Endothelial cell (in vitro differentiated cells): ENCODE data around the gene FOXN1. TPM values are rescaled to one million over a fixed set of nuclear protein-coding genes. Genes with fewer than 3 reads are reported as not detected.

Source experiments
- DNase-seq: peaks from one replicate; pipeline ENCODE4 v3.0.0; 2021; ENCODE audit warnings: low spot score
- H3K27ac Mint-ChIP-seq: one replicate; pipeline ENCODE4 v1.8.0; 2021; ENCODE audit warnings: mixed read lengths, inconsistent platforms; ENCODE audit not compliant: unreplicated experiment
- H3K27me3 Mint-ChIP-seq: one replicate; pipeline ENCODE4 v1.8.0; 2021; ENCODE audit warnings: mild to moderate bottlenecking, moderate library complexity, mixed read lengths, inconsistent platforms; ENCODE audit not compliant: unreplicated experiment
- H3K36me3 Mint-ChIP-seq: one replicate; pipeline ENCODE4 v1.8.0; 2021; ENCODE audit warnings: mild to moderate bottlenecking, low read depth, mixed read lengths, inconsistent platforms; ENCODE audit not compliant: unreplicated experiment
- H3K4me1 Mint-ChIP-seq: one replicate; pipeline ENCODE4 v1.8.0; 2021; ENCODE audit warnings: mild to moderate bottlenecking, mixed read lengths, inconsistent platforms; ENCODE audit not compliant: unreplicated experiment
- H3K4me3 Mint-ChIP-seq: one replicate; pipeline ENCODE4 v1.8.0; 2021; ENCODE audit warnings: mild to moderate bottlenecking, mixed read lengths, inconsistent platforms; ENCODE audit not compliant: unreplicated experiment
- H3K9me3 Mint-ChIP-seq: one replicate; pipeline ENCODE4 v1.8.0; 2021; ENCODE audit warnings: mixed read lengths, inconsistent platforms; ENCODE audit not compliant: unreplicated experiment
- CTCF ChIP-seq: fragments of 200-600 bp; sonication (generic); IDR thresholded peaks from one replicate; pipeline ENCODE4 v1.5.0; 2021; ENCODE audit warnings: antibody characterized with exemption; ENCODE audit not compliant: unreplicated experiment
- total RNA-seq: library from RNA; stranded (reverse); fragmentation: NEBNext Ultra II Directional; extraction: Animal tissue kit (Norgen Biotek cat#: 25700); gene quantifications from one replicate; pipeline ENCODE4 v1.2.1, GENCODE V29; 2021; ENCODE audit not compliant: unreplicated experiment

Gene FOXN1
- total RNA-seq, 1 donor from 2014 or later, result not detected

- TF ChIP-seq CTCF, result no peak
- H3K27me3 Mint-ChIP-seq, result peaks cover 10% of the 10 kb centered on the region
- no peaks in the 10 kb centered on the region for H3K9me3 Mint-ChIP-seq
- H3K27ac Mint-ChIP-seq, result no peak overlapping the region
- H3K36me3 Mint-ChIP-seq, result no peaks in the 10 kb centered on the region
- no peaks in the 10 kb centered on the region for H3K4me1 Mint-ChIP-seq
- DNase-seq, result no peak
- H3K4me3 Mint-ChIP-seq, result no peak overlapping the region
Observed at GRCh38 chr17:28528327-28529012, 22.3 kb downstream of the FOXN1 start.

GRCh38 chr17:28529013-28529400 is 22.9 kb downstream of the FOXN1 start:
- DNase-seq, result no peak
- Mint-ChIP-seq H3K27me3 (peaks cover 14% of the 10 kb centered on the region), H3K27ac (no peak overlapping the region), H3K36me3 (no peaks in the 10 kb centered on the region), H3K4me3 (no peak overlapping the region), H3K9me3 (no peaks in the 10 kb centered on the region), H3K4me1 (no peaks in the 10 kb centered on the region)
- no peak for TF ChIP-seq CTCF

- Mint-ChIP-seq H3K27ac (no peak overlapping the region), H3K4me3 (no peak overlapping the region), H3K4me1 (no peaks in the 10 kb centered on the region), H3K36me3 (no peaks in the 10 kb centered on the region), H3K27me3 (peaks cover 17% of the 10 kb centered on the region), H3K9me3 (no peaks in the 10 kb centered on the region)
- TF ChIP-seq CTCF, result no peak
- no peak for DNase-seq
Observed at GRCh38 chr17:28530250-28530649, 24.1 kb downstream of the FOXN1 start.

GRCh38 chr17:28530926-28531325 is 24.8 kb downstream of the FOXN1 start:
- Mint-ChIP-seq H3K36me3 (no peaks in the 10 kb centered on the region), H3K4me3 (no peak overlapping the region), H3K4me1 (no peaks in the 10 kb centered on the region), H3K27ac (no peak overlapping the region), H3K9me3 (no peaks in the 10 kb centered on the region), H3K27me3 (peaks cover 16% of the 10 kb centered on the region)
- TF ChIP-seq CTCF, result no peak
- DNase-seq, result no peak

GRCh38 chr17:28532050-28532960 is 26.2 kb downstream of the FOXN1 start:
- Mint-ChIP-seq H3K27me3 (peaks cover 13% of the 10 kb centered on the region), H3K36me3 (no peaks in the 10 kb centered on the region), H3K4me3 (no peak overlapping the region), H3K4me1 (no peaks in the 10 kb centered on the region), H3K27ac (no peak overlapping the region), H3K9me3 (no peaks in the 10 kb centered on the region)
- DNase-seq, result no peak
- no peak for TF ChIP-seq CTCF
